Spleen (tissue), 7 donors: ENCODE measurements around the gene GAS7.

ENCODE experiments used
- CTCF ChIP-seq, 11 experiments: fragments of 200-600 bp in 7 of 11; fragments of 450-650 bp in 4 of 11; sonication (generic) in 4 of 11; IDR thresholded peaks in 8 of 11; conservative IDR thresholded peaks in 3 of 11; 1 replicate in 7 of 11; 2 replicates in 4 of 11; pipeline versions ENCODE4 v1.4.0 to v1.8.0; 2016 to 2021; ENCODE audit warnings: antibody characterized with exemption in 11 of 11, inconsistent platforms in 4 of 11, mild to moderate bottlenecking in 1 of 11
- POLR2A ChIP-seq, 3 donors: fragments of 450-650 bp; IDR thresholded peaks; one replicate each; pipeline ENCODE4 v1.5.1; 2017; ENCODE audit warnings: antibody characterized with exemption in 3 of 3, mild to moderate bottlenecking in 1 of 3
- POLR2AphosphoS5 ChIP-seq, 3 donors: sonication (generic); formaldehyde crosslinking; IDR thresholded peaks; one replicate each; pipeline ENCODE4 v1.5.1; 2017; ENCODE audit warnings: antibody characterized with exemption in 3 of 3
- donor health status: DM: no; HTN: no; CAD: no; lungs with moderate emphysema.
- donor health status: DM: no; HTN: no; CAD: no.
- donor health status: DM: no; HTN: no; CAD: no.

GRCh38 chr17:10120749-10121148, 77.7 kb downstream of the GAS7 start:
- TF ChIP-seq CTCF (IDR thresholded peaks at IDR 0.05 in 8 of 11, conservative IDR thresholded peaks at IDR 0.05 in 3 of 11): no peak
- no peak for TF ChIP-seq POLR2AphosphoS5 (IDR thresholded peaks at IDR 0.05)
- no peak for TF ChIP-seq POLR2A (IDR thresholded peaks at IDR 0.05)
